Kidney (tissue), 14 donors: ENCODE results near the gene SRM. TPM values are rescaled to one million over a fixed set of nuclear protein-coding genes. Genes with fewer than 3 reads are reported as not detected.

Experiments used
- DNase-seq, 5 donors: peaks; one replicate each; pipeline ENCODE4 v3.0.0-alpha.2; 2013 to 2020
- FAIRE-seq: peaks from 2 replicates; lab custom pipeline; 2012; peaks lifted over from hg19 to GRCh38; lab: Jason Lieb, UNC
- H3K27ac ChIP-seq, 2 donors: one replicate each; pipeline ENCODE4 v1.7.0; 2013; ENCODE audit warnings: low read depth in 2 of 2, low read length in 2 of 2, inconsistent platforms in 1 of 2
- H3K27me3 ChIP-seq: one replicate; pipeline ENCODE4 v1.7.1; 2013; ENCODE audit warnings: low read length, inconsistent platforms; ENCODE audit not compliant: control insufficient read depth, insufficient read depth
- H3K36me3 ChIP-seq, 3 donors: one replicate each; pipeline versions ENCODE4 v1.7.0 to v1.7.1; 2013; ENCODE audit warnings: low read length in 3 of 3, control low read depth in 1 of 3, inconsistent platforms in 1 of 3; ENCODE audit not compliant: insufficient read depth in 3 of 3, control insufficient read depth in 2 of 3
- H3K4me1 ChIP-seq, 3 donors: one replicate each; pipeline versions ENCODE4 v1.7.0 to v1.7.1; 2013; ENCODE audit warnings: low read length in 3 of 3, inconsistent platforms in 1 of 3, low read depth in 1 of 3; ENCODE audit not compliant: control insufficient read depth in 2 of 3, insufficient read depth in 2 of 3
- H3K4me3 ChIP-seq, 3 donors: one replicate each; pipeline versions ENCODE4 v1.7.0 to v1.8.1; 2013; ENCODE audit warnings: low read length in 3 of 3, control low read depth in 1 of 3, inconsistent platforms in 1 of 3
- H3K9ac ChIP-seq, 3 donors: one replicate each; pipeline versions ENCODE4 v1.7.0 to v1.7.1; 2013; ENCODE audit warnings: low read length in 3 of 3, control low read depth in 1 of 3, inconsistent platforms in 1 of 3
- H3K9me3 ChIP-seq, 3 donors: one replicate each; pipeline versions ENCODE4 v1.7.0 to v1.7.1; 2013; ENCODE audit warnings: low read length in 3 of 3, control low read depth in 1 of 3, inconsistent platforms in 1 of 3; ENCODE audit not compliant: control insufficient read depth in 2 of 3, insufficient read depth in 1 of 3
- CTCF ChIP-seq: IDR thresholded peaks from 3 replicates; pipeline ENCODE4 v1.5.1; 2012; ENCODE audit warnings: mild to moderate bottlenecking, moderate library complexity, borderline replicate concordance; ENCODE audit not compliant: insufficient read depth; ENCODE audit errors: extremely low read depth
- intact Hi-C: fragments of 100-400 bp; cut with DNase I; formaldehyde crosslinking; loops from one replicate; pipeline ENCODE4 v1.11.1; 2022
- polyA plus RNA-seq: library from polyadenylated mRNA; stranded (reverse); fragments of 350-450 nt; fragmentation: Illumina TruSeq; extraction: RNeasy Lipid Tissue Mini Kit (QIAGEN cat#74804); gene quantifications from one replicate; pipeline ENCODE4 v1.2.3, GENCODE V29; 2014; ENCODE audit warnings: low read depth, low replicate concordance; ENCODE audit not compliant: insufficient read depth
- total RNA-seq: library from RNA; stranded (reverse); fragmentation: NEBNext Ultra II Directional; extraction: Animal tissue kit (Norgen Biotek cat#: 25700); gene quantifications from one replicate; pipeline ENCODE4 v1.2.1, GENCODE V29; 2021
- donor health status: control.
- donor health status: control.
- donor health status: control.
- donor health status: control.
- donor health status: control.
- donor health status: DM: yes; HTN: yes; CAD: no.
- donor health status: Normal renal cell carcinoma (clear cell type).

The SRM gene
- total and polyA plus RNA-seq, 2 donors from 2014 or later: 52.9 to 59.5 TPM

GRCh38 chr1:11025618-11026017 is 34.2 kb downstream of the SRM start:
- no peak overlapping the region for H3K4me3 ChIP-seq
- no peak for FAIRE-seq
- peaks cover 0 to 64% (median 30%) of the 10 kb centered on the region in 3 donors for H3K36me3 ChIP-seq
- no peaks in the 10 kb centered on the region for H3K4me1 ChIP-seq
- intact Hi-C loops: no loop called here
- H3K27ac ChIP-seq: no peak overlapping the region
- no peak overlapping the region for H3K9ac ChIP-seq
- TF ChIP-seq CTCF: no peak
- no peaks in the 10 kb centered on the region for H3K9me3 ChIP-seq
- no peaks in the 10 kb centered on the region for H3K27me3 ChIP-seq
- DNase-seq: no peak

DNA sequence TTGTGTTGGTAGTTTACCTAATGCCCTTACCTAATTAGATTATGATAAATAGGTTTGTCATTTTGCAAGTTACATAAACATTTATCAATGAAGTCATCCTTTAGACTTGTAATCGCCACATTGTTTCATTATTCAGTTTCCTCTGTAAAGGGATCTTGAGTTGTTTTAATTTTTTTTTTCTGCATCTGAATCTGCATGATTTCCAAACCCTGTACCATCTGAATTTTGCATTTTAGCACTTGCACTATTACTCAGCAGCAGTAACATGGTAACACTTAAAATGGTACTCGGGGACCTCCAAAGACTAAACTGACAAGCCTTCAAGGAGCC is 35.0 kb downstream of the SRM start:
- Histone ChIP-seq H3K9me3 (no peaks in the 10 kb centered on the region), H3K27ac (no peak overlapping the region), H3K27me3 (no peaks in the 10 kb centered on the region), H3K36me3 (peaks cover 2 to 66% (median 36%) of the 10 kb centered on the region in 3 donors), H3K4me1 (no peaks in the 10 kb centered on the region), H3K4me3 (no peak overlapping the region), H3K9ac (no peak overlapping the region)
- no peak for TF ChIP-seq CTCF
- no peak for DNase-seq
- FAIRE-seq: no peak
- intact Hi-C loops: no loop called here

- DNase-seq (no peak), FAIRE-seq (no peak)
- no peak overlapping the region for H3K9ac ChIP-seq
- H3K27me3 ChIP-seq: no peaks in the 10 kb centered on the region
- H3K36me3 ChIP-seq: peaks cover 2 to 68% (median 39%) of the 10 kb centered on the region in 3 donors
- no peaks in the 10 kb centered on the region for H3K9me3 ChIP-seq
- intact Hi-C loops: no loop called here
- no peak for TF ChIP-seq CTCF
- H3K27ac ChIP-seq: no peak overlapping the region
- no peaks in the 10 kb centered on the region for H3K4me1 ChIP-seq
- H3K4me3 ChIP-seq: no peak overlapping the region
These were observed 35.5 kb downstream of the SRM start for GRCh38 chr1:11024154-11024873.
